ENCODE results near the gene MFNG.

The MFNG gene

DNA sequence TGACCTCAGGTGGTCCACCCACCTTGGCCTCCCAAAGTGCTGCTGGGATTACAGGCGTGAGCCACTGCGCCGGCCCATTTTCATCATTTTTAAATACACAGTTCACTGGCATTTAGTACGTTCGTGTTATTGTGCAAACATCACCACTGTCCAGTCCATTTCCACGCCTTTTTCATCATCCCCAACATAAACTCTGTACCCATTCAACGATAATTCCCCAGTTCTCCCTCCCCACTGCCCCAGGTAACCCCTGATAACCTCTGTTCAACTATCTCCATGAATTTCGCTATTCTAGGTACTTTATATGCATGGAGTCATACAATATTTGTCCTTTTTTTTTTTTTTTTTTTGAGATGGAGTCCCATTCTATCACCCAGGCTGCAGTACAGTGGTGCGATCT lies 40.7 kb downstream of the MFNG start:
- Histone ChIP-seq H3K9ac (ENCODE audit: low read length) (no peak overlapping the region), H3K9me3 (ENCODE audit: control insufficient read depth, low read length) (no peaks in the 10 kb centered on the region), H3K4me3 (ENCODE audit: low read length) (no peak overlapping the region), H3K27me3 (ENCODE audit: control insufficient read depth, insufficient read depth, low read length) (peaks cover 8% of the 10 kb centered on the region), H3K36me3 (ENCODE audit: control insufficient read depth, insufficient read depth, low read length) (no peaks in the 10 kb centered on the region), H3K4me1 (ENCODE audit: control insufficient read depth, insufficient read depth, low read length) (no peaks in the 10 kb centered on the region)

- Histone ChIP-seq H3K9me3 (ENCODE audit: control insufficient read depth, low read length) (no peaks in the 10 kb centered on the region), H3K36me3 (ENCODE audit: control insufficient read depth, insufficient read depth, low read length) (no peaks in the 10 kb centered on the region), H3K4me1 (ENCODE audit: control insufficient read depth, insufficient read depth, low read length) (no peaks in the 10 kb centered on the region), H3K9ac (ENCODE audit: low read length) (no peak overlapping the region), H3K27me3 (ENCODE audit: control insufficient read depth, insufficient read depth, low read length) (peaks cover 8% of the 10 kb centered on the region), H3K4me3 (ENCODE audit: low read length) (no peak overlapping the region)
These were observed 42.2 kb downstream of the MFNG start for GRCh38 chr22:37443977-37444376.

DNA sequence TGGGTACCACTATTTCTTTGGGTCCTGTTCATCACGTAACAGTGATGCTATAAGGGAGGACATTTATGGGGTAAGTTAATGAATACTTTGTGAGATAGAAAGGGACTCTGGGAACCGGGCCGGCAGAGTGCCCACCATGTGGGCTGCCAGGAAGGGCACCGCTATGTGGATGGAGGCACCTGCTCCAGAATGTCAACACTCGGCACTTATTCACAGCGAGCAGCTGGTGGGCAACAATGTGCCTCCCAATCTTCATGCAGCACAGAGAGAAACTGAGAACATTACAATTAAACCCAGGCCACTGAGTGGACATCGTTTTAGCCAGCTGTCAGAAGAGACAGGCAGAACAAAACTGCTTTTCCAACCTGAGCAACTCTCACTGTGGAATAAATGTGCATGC lies 43.1 kb downstream of the MFNG start:
- Histone ChIP-seq H3K9ac (ENCODE audit: low read length) (no peak overlapping the region), H3K9me3 (ENCODE audit: control insufficient read depth, low read length) (no peaks in the 10 kb centered on the region), H3K36me3 (ENCODE audit: control insufficient read depth, insufficient read depth, low read length) (no peaks in the 10 kb centered on the region), H3K4me3 (ENCODE audit: low read length) (no peak overlapping the region), H3K27me3 (ENCODE audit: control insufficient read depth, insufficient read depth, low read length) (peaks cover 8% of the 10 kb centered on the region), H3K4me1 (ENCODE audit: control insufficient read depth, insufficient read depth, low read length) (no peaks in the 10 kb centered on the region)

GRCh38 chr22:37442537-37442936 lies 43.6 kb downstream of the MFNG start:
- Histone ChIP-seq H3K4me3 (ENCODE audit: low read length) (no peak overlapping the region), H3K27me3 (ENCODE audit: control insufficient read depth, insufficient read depth, low read length) (peaks cover 8% of the 10 kb centered on the region), H3K4me1 (ENCODE audit: control insufficient read depth, insufficient read depth, low read length) (no peaks in the 10 kb centered on the region), H3K9ac (ENCODE audit: low read length) (no peak overlapping the region), H3K9me3 (ENCODE audit: control insufficient read depth, low read length) (no peaks in the 10 kb centered on the region), H3K36me3 (ENCODE audit: control insufficient read depth, insufficient read depth, low read length) (no peaks in the 10 kb centered on the region)

GRCh38 chr22:37442135-37442534 lies 44.0 kb downstream of the MFNG start:
- Histone ChIP-seq H3K9me3 (ENCODE audit: control insufficient read depth, low read length) (no peaks in the 10 kb centered on the region), H3K4me3 (ENCODE audit: low read length) (no peak overlapping the region), H3K4me1 (ENCODE audit: control insufficient read depth, insufficient read depth, low read length) (no peaks in the 10 kb centered on the region), H3K27me3 (ENCODE audit: control insufficient read depth, insufficient read depth, low read length) (peaks cover 8% of the 10 kb centered on the region), H3K9ac (ENCODE audit: low read length) (no peak overlapping the region), H3K36me3 (ENCODE audit: control insufficient read depth, insufficient read depth, low read length) (no peaks in the 10 kb centered on the region)

- no peak overlapping the region for H3K9ac ChIP-seq (ENCODE audit: low read length)
- no peaks in the 10 kb centered on the region for H3K9me3 ChIP-seq (ENCODE audit: control insufficient read depth, low read length)
- H3K4me3 ChIP-seq (ENCODE audit: low read length): no peak overlapping the region
- H3K36me3 ChIP-seq (ENCODE audit: control insufficient read depth, insufficient read depth, low read length): no peaks in the 10 kb centered on the region
- H3K27me3 ChIP-seq (ENCODE audit: control insufficient read depth, insufficient read depth, low read length): peaks cover 8% of the 10 kb centered on the region
- H3K4me1 ChIP-seq (ENCODE audit: control insufficient read depth, insufficient read depth, low read length): no peaks in the 10 kb centered on the region
These were observed 45.3 kb downstream of the MFNG start for GRCh38 chr22:37440875-37441274.

GRCh38 chr22:37439347-37439746 lies 46.8 kb downstream of the MFNG start:
- H3K27me3 ChIP-seq (ENCODE audit: control insufficient read depth, insufficient read depth, low read length): peaks cover 8% of the 10 kb centered on the region
- no peaks in the 10 kb centered on the region for H3K9me3 ChIP-seq (ENCODE audit: control insufficient read depth, low read length)
- H3K9ac ChIP-seq (ENCODE audit: low read length): no peak overlapping the region
- H3K36me3 ChIP-seq (ENCODE audit: control insufficient read depth, insufficient read depth, low read length): no peaks in the 10 kb centered on the region
- no peaks in the 10 kb centered on the region for H3K4me1 ChIP-seq (ENCODE audit: control insufficient read depth, insufficient read depth, low read length)
- H3K4me3 ChIP-seq (ENCODE audit: low read length): no peak overlapping the region

GRCh38 chr22:37435970-37436603 lies 50.1 kb downstream of the MFNG start:
- Histone ChIP-seq H3K4me1 (ENCODE audit: control insufficient read depth, insufficient read depth, low read length) (no peaks in the 10 kb centered on the region), H3K36me3 (ENCODE audit: control insufficient read depth, insufficient read depth, low read length) (no peaks in the 10 kb centered on the region)

DNA sequence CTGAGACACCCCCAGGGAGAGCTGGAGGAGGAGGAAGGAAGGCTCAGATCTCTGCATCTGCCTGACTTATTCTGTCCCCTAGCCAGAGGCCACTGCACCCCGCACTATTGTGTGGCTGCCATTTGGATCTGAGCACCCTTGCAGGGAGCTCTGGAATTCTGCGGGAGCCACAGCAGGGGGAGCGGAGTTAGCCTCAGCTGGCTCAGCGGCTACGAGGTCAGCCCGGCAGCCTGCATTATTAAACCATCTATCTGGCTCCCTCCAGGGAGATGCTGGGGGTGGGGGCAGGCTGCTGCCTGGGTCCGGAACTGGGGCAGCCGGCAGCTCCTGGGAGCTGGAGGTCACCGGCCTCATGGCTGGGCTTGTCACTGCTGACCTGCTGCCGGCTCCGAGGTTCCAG lies 52.4 kb downstream of the MFNG start:
- H3K9ac ChIP-seq (ENCODE audit: low read length): no peak overlapping the region
- H3K36me3 ChIP-seq (ENCODE audit: control insufficient read depth, insufficient read depth, low read length): no peaks in the 10 kb centered on the region
- H3K27me3 ChIP-seq (ENCODE audit: control insufficient read depth, insufficient read depth, low read length): peaks cover 46% of the 10 kb centered on the region
- H3K4me3 ChIP-seq (ENCODE audit: low read length): no peak overlapping the region
- H3K9me3 ChIP-seq (ENCODE audit: control insufficient read depth, low read length): no peaks in the 10 kb centered on the region
- H3K4me1 ChIP-seq (ENCODE audit: control insufficient read depth, insufficient read depth, low read length): no peaks in the 10 kb centered on the region

More at GRCh38 chr22:37435970-37436603, 50.1 kb downstream of the MFNG start:
- no peak overlapping the region for H3K9ac ChIP-seq (ENCODE audit: low read length)
- no peak overlapping the region for H3K4me3 ChIP-seq (ENCODE audit: low read length)
- H3K9me3 ChIP-seq (ENCODE audit: control insufficient read depth, low read length): no peaks in the 10 kb centered on the region
- peaks cover 33% of the 10 kb centered on the region for H3K27me3 ChIP-seq (ENCODE audit: control insufficient read depth, insufficient read depth, low read length)

GRCh38 chr22:37432708-37433054 lies 53.5 kb downstream of the MFNG start:
- no peaks in the 10 kb centered on the region for H3K4me1 ChIP-seq (ENCODE audit: control insufficient read depth, insufficient read depth, low read length)
- H3K4me3 ChIP-seq (ENCODE audit: low read length): no peak overlapping the region
- peaks cover 57% of the 10 kb centered on the region for H3K27me3 ChIP-seq (ENCODE audit: control insufficient read depth, insufficient read depth, low read length)
- H3K9me3 ChIP-seq (ENCODE audit: control insufficient read depth, low read length): no peaks in the 10 kb centered on the region
- no peak overlapping the region for H3K9ac ChIP-seq (ENCODE audit: low read length)
- no peaks in the 10 kb centered on the region for H3K36me3 ChIP-seq (ENCODE audit: control insufficient read depth, insufficient read depth, low read length)

DNA sequence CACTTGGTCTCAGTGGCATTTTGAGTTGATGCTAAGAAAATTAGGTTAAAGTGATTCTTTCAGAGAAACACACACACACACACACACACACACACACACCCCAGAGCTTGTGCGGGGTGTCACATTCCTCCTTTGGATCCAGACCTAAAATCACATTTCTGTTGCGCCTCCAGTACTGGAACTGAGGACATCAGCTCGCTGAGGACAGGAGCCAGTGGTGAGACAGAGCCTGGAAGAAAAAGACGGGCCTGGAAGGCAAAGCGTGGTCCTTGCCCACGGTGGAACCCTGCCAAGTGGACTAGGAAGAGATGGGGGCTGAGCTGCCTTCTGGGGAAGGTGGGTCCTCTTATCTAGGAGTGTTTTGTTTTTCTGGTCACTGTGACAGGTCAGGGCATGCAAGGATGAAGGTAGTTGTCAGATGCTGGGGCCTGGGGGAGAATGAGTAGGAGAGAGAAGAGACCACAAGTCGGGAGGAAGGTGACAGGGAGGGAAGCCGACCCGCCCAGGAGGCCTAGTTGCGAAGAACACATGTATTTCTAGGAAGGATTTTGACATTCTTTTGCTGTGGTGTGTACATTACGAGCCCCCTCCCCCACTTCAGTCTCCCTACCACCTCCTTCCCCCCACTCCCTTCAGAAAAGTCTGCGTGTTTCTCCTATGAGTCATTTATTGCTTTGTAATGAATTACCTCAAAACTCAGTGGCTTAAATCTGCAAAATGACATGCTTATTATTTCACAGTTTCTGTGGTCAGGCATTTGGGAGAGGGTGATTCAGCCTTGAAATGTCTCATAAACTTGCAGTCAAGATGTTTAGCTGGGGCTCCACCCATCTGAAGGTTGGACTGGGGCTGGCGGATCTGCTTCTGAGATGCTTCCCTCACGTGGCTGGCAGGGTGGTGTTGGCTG lies 54.1 kb downstream of the MFNG start:
- H3K4me1 ChIP-seq (ENCODE audit: control insufficient read depth, insufficient read depth, low read length): no peaks in the 10 kb centered on the region
- peaks cover 61% of the 10 kb centered on the region for H3K27me3 ChIP-seq (ENCODE audit: control insufficient read depth, insufficient read depth, low read length)
- no peak overlapping the region for H3K9ac ChIP-seq (ENCODE audit: low read length)

GRCh38 chr22:37431366-37431765 lies 54.8 kb downstream of the MFNG start:
- H3K36me3 ChIP-seq (ENCODE audit: control insufficient read depth, insufficient read depth, low read length): no peaks in the 10 kb centered on the region
- H3K4me3 ChIP-seq (ENCODE audit: low read length): no peak overlapping the region
- H3K4me1 ChIP-seq (ENCODE audit: control insufficient read depth, insufficient read depth, low read length): no peaks in the 10 kb centered on the region
- no peak overlapping the region for H3K9ac ChIP-seq (ENCODE audit: low read length)
- H3K9me3 ChIP-seq (ENCODE audit: control insufficient read depth, low read length): no peaks in the 10 kb centered on the region
- peaks cover 68% of the 10 kb centered on the region for H3K27me3 ChIP-seq (ENCODE audit: control insufficient read depth, insufficient read depth, low read length)

More for the DNA sequence above, 54.1 kb downstream of the MFNG start:
- no peaks in the 10 kb centered on the region for H3K9me3 ChIP-seq (ENCODE audit: control insufficient read depth, low read length)
- H3K36me3 ChIP-seq (ENCODE audit: control insufficient read depth, insufficient read depth, low read length): no peaks in the 10 kb centered on the region
- no peak overlapping the region for H3K4me3 ChIP-seq (ENCODE audit: low read length)

Data from mucosa of stomach (tissue), 1 donor.